COLO668 (cell line): ENCODE results near the gene SPDYE18.
"Not testable (repeated sequence)": the region's sequence is repeated elsewhere in the genome, so short reads cannot be mapped to it uniquely, and the experiment has no call there.

Experiments
- DNase-seq: peaks from one replicate; lab custom pipeline; 2025; ENCODE audit not compliant: unreplicated experiment; lab: John Stamatoyannopoulos, UW

The SPDYE18 gene

DNA sequence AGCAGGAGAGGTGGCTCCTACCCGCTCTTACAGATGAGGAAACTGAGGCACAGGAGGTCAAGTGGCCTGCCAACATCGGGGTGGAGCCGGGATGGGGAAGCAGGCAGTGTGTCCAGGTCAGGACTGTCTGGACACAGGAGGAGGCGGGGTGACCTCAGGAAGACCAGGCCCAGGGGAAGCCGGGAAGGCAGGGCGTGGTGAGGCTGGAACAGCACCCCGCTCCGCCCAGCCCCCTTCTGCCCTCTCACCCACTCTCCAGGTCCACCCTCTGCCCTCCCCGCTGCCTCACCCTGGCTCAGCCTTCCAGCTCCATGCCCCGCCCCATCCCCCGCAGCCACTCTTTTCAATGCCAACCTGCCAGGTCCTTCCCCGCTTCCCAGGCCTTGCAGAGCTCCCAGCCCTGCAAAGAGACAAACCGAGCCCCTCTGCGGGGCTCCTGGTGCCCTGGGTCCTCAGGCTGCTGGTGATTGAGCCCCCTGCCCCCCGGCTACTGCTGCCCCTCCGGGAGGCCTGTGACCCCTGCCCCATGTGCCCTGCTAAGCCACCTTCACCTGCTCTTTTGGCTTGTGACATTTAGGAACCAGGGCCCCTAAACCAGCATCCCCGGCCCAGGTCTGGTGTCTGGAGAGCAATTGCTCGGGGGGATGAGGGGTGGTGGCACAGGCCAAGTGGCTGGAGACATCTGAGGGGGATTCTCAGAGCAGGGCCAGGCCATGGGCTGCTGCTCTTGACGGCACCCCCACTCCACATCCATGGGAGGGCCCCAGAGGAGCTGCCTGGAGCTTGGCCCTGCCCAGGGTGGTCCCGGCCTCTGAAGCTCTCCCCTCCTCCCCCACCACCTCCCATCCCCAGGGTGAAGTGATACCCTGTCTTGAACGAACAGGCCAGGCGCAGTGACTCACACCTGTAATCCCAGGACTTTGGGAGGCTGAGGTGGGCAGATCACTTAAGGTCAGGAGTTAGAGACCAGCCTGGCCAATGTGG is 55.9 kb downstream of the SPDYE18 start:
- DNase-seq = not testable (repeated sequence)

DNA sequence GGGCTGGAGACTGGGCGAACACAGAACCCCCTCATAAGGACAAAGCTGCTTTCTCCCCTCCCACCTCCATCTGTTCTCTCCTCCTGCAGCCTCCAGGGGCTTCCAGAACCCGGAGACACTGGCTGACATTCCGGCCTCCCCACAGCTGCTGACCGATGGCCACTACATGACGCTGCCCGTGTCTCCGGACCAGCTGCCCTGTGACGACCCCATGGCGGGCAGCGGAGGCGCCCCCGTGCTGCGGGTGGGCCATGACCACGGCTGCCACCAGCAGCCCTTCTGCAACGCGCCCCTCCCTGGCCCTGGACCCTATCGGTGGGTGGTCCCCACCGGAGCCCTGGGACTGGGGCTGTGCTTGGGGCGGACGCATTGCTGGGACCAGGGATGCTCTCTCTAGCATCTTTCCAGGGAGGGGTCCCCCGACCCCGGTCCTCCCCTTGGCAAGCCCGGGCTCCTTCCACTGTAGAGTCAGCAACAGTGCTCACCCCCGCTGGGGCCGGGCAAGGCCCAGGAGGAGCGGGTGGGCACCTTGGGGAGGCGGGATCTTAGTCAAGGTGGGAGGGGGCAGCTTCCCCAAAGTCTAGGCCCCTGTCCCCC is 56.8 kb downstream of the SPDYE18 start:
- not testable (repeated sequence) for DNase-seq

DNA sequence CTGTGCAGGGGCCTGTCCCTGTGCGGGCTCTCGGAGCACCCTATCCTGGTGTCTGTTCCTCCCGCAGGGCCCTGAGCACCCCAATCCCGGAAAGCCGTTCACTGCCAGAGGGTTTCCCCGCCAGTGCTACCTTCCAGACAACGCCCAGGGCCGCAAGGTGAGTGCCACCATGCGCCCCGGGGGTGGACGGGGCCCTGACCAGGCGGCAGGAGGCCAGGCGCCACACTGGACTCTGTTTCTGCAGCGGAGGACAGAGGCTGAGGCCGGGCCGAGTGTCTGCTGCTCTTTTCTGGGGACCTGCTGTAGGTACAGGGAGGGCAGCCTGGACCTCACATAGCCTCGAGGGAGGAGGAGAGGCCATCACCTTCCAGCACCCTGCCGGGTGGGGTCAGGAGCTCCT is 58.2 kb downstream of the SPDYE18 start:
- not testable (repeated sequence) for DNase-seq

DNA sequence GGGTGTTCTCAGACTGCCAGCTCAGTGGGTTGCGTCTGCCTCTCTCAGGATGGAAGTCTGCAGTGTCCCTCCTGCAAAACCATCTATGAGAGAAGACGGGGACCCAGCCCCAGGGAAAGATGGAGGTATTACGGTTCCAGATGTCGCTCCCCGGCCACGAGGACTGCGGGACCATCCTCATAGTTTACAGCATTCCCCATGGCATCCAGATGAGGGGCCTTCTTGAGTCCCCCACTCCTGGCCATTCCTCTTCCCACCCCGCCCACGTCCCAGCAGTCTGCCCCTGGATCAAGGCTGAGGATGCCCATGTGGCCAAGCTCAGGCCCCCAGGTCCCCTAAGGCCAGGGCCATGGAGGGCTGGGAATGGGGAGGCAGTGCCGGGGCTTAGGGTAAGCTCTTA is 59.1 kb downstream of the SPDYE18 start:
- DNase-seq = not testable (repeated sequence)

DNA sequence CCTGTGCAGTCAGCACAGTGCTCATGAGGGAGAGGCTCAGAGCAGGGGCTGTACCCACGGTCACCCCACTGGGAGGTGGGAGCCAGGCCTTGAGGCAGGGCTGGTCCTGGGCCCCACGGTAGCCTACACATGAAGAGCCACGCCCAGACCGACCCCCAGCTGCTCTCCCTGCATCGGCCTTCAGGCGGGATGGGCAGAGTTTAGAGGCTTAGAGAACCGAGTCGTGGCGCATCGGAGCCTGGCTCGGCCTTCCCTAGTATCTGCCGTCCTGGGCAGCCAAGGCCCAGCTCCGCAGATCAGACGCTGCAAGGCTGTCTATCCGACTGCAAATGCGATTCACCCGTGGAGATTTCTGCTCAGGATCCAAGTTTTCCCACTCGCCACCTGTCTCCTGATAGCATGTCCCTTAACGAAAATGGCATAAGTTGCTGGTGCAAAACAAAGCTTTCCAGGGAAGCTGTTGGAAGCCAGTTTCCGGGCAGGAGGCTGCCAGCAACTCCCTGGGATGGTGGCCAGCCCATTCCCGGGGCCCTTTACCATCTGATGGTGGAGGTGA is 59.6 kb downstream of the SPDYE18 start:
- not testable (repeated sequence) for DNase-seq

DNA sequence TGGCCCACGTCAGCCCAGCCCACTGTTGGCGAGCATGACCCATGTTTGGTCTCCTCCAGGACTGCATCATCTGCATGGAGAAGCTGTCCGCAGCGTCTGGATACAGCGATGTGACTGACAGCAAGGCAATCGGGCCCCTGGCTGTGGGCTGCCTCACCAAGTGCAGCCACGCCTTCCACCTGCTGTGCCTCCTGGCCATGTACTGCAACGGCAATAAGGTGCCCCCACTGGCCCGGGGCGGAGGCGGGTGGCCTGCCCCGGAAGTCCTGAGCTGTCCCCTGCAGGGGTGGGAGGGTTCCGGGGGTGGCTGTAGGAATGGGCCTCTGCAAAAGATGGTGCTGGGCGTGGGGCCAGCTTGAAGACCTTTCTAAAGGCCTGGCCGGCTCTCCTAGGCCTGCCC is 60.3 kb downstream of the SPDYE18 start:
- not testable (repeated sequence) for DNase-seq
